Astrocyte (in vitro differentiated cells and primary cell): ENCODE data around the gene ODF2.
"Not testable (repeated sequence)": the region's sequence is repeated elsewhere in the genome, so short reads cannot be mapped to it uniquely, and the experiment has no call there.

Experiments
- EZH2 ChIP-seq: IDR thresholded peaks from 2 replicates; pipeline ENCODE4 v1.6.1; 2012; ENCODE audit warnings: mild to moderate bottlenecking, low read length, inconsistent platforms; ENCODE audit not compliant: insufficient read depth
- TF ChIP-seq, protein P1 (sequence below): IDR thresholded peaks from 2 replicates; pipeline ENCODE4 v1.5.1; 2011; ENCODE audit warnings: low read depth, mild to moderate bottlenecking, inconsistent platforms, low read length, moderate library complexity; ENCODE audit not compliant: insufficient read depth

DNA sequence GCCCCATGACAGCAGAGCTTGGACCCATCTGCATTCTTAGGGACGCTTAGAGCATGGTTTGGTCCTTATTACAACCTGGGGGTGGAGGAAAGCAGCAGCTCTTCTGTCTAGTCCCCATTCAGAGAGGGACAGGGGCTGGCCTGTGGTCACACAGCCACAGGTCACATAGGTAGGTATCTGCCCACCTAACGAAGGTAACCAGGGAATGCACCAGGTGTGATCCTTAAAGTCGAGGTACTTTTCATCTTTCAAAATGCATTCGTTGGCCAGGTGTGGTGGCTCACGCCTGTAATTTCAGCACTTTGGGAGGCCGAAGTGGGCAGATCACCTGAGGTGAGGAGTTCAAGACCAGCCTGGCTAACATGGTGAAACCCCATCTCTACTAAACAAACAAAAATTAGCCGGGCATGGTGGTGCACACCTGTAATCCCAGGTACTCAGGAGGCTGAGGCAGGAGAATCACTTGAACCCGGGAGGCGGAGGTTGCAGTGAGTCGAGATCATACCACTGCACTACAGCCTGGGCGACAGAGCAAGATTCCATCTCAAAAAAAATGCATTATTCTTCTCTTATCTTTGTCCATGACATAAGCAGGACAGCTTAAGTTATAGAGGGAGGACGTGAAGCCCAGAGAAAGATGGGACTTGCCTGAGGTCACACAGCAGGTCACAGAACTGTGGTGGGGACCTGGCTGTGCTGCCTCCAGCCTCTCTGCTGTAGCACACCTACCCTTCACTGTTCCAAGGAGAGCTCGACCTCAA lies 33.6 kb upstream of the ODF2 start:
- TF ChIP-seq, protein P1, sequence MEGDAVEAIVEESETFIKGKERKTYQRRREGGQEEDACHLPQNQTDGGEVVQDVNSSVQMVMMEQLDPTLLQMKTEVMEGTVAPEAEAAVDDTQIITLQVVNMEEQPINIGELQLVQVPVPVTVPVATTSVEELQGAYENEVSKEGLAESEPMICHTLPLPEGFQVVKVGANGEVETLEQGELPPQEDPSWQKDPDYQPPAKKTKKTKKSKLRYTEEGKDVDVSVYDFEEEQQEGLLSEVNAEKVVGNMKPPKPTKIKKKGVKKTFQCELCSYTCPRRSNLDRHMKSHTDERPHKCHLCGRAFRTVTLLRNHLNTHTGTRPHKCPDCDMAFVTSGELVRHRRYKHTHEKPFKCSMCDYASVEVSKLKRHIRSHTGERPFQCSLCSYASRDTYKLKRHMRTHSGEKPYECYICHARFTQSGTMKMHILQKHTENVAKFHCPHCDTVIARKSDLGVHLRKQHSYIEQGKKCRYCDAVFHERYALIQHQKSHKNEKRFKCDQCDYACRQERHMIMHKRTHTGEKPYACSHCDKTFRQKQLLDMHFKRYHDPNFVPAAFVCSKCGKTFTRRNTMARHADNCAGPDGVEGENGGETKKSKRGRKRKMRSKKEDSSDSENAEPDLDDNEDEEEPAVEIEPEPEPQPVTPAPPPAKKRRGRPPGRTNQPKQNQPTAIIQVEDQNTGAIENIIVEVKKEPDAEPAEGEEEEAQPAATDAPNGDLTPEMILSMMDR, result not testable (repeated sequence)
- TF ChIP-seq EZH2, result not testable (repeated sequence)
